Psoas muscle (tissue), 8 donors: ENCODE measurements around the gene SELENOV. TPM values are rescaled to one million over a fixed set of nuclear protein-coding genes. Genes with fewer than 3 reads are reported as not detected.

Experiments
- ATAC-seq, 4 donors: fragments of 200-7000 bp; cut with Tn5 transposase; one replicate each; pipeline ENCODE4 v1.9.1; 2020; ENCODE audit warnings: moderate library complexity in 3 of 4, mild to moderate bottlenecking in 2 of 4
- DNase-seq, 2 donors: peaks; one replicate each; pipeline ENCODE4 v3.0.0-alpha.2; 2020
- H3K27ac ChIP-seq: fragments of 200-600 bp; one replicate; pipeline ENCODE4 v1.8.0; 2022
- H3K27me3 ChIP-seq, 3 donors: fragments of 200-600 bp in 1 of 3; one replicate each; pipeline versions ENCODE4 v1.6.1 to v1.8.0; 2013 to 2022; ENCODE audit warnings: low read length in 2 of 3, mild to moderate bottlenecking in 2 of 3, moderate library complexity in 1 of 3; ENCODE audit not compliant: insufficient read depth in 3 of 3
- H3K36me3 ChIP-seq, 2 donors: fragments of 200-600 bp in 1 of 2; one replicate each; pipeline versions ENCODE4 v1.6.1 to v1.8.0; 2013 to 2022; ENCODE audit warnings: low read depth in 1 of 2, mild to moderate bottlenecking in 1 of 2, moderate library complexity in 1 of 2; ENCODE audit not compliant: insufficient read depth in 1 of 2
- H3K4me1 ChIP-seq: fragments of 200-600 bp; one replicate; pipeline ENCODE4 v1.8.0; 2022
- H3K4me3 ChIP-seq: fragments of 200-600 bp; one replicate; pipeline ENCODE4 v1.8.0; 2022; ENCODE audit warnings: mild to moderate bottlenecking
- H3K9me3 ChIP-seq: fragments of 200-600 bp; one replicate; pipeline ENCODE4 v1.8.0; 2022
- WGBS, 3 donors: extraction: QIAGEN DNeasy Blood & Tissue Kit; methylation state at CpG; one replicate each; pipeline versions ENCODE4 v1.1.6 to v1.1.7; 2013; 5-methylcytosine and 5-hydroxymethylcytosine counted together
- intact Hi-C, 2 donors: fragments of 100-400 bp; cut with DNase I; formaldehyde crosslinking; loops; one replicate each; pipeline versions ENCODE4 v1.11.0 to v1.14.2; 2022
- polyA plus RNA-seq, 3 donors: library from polyadenylated mRNA; stranded (reverse); fragments of 200-250 nt; gene quantifications; one replicate each; pipeline ENCODE4 v1.2.3, GENCODE V29; 2013
- total RNA-seq, 4 donors: library from RNA; stranded (reverse); fragmentation: NEBNext Ultra II Directional in 2 of 4; extraction: Animal tissue kit (Norgen Biotek cat#: 25700) in 2 of 4; gene quantifications; one replicate each; pipeline versions ENCODE4 v1.2.1 to v1.2.4, GENCODE V29; 2021 to 2023
- TF ChIP-seq, protein P1 (sequence below): fragments of 200-600 bp; IDR thresholded peaks from one replicate; pipeline ENCODE4 v1.8.0; 2022; ENCODE audit warnings: antibody characterized with exemption
- donor health status: healthy with polysubstance abuse.
- donor health status: DM: no; HTN: no; CAD: no; lungs with moderate emphysema.
- donor health status: Bipolar disorder and iron deficiency.
- donor health status: healthy.
- donor health status: DM: yes; HTN: yes; CAD: no.
- donor health status: DM: no; HTN: no; CAD: no.
- donor health status: DM: no; HTN: no; CAD: no.
- donor health status: DM: yes; HTN: yes; CAD: no.

The SELENOV gene
- total and polyA plus RNA-seq, 7 donors = not detected

DNA sequence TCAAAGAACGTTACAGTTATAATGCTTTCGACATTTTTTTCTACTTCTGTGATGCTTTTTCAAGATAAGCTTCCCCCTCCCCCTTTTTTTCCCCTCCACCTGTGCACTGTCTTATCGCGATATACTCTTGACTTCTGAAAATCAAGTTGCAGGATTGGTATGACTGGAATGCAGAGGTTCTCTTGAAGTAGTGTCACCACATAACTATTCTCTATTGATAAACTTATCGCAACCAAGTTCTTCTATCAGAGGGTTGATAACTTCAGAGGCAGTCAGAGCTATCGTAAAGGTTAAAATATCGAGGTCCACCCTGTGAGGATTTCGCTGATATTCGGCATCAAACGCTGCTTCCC lies 24.2 kb downstream of the SELENOV start:
- ATAC-seq (no peak), DNase-seq (no peak)
- Histone ChIP-seq H3K9me3 (no peaks in the 10 kb centered on the region), H3K36me3 (no peaks in the 10 kb centered on the region), H3K4me1 (peaks cover 21% of the 10 kb centered on the region), H3K27ac (peak overlapping the region; percentile 91), H3K27me3 (no peaks in the 10 kb centered on the region), H3K4me3 (peak overlapping the region; percentile 92)
- 5% methylated on average over 10 of the region's 10 CpGs for WGBS, 3 donors
- intact Hi-C loops = loop anchor here (10.0 kb wide), 2 partner anchors 94 to 194 kb away; partner anchors contain the start of genes SUPT5H (in 2 of the 2) and SAMD4B (in 1 of the 2)
- TF ChIP-seq, protein P1, sequence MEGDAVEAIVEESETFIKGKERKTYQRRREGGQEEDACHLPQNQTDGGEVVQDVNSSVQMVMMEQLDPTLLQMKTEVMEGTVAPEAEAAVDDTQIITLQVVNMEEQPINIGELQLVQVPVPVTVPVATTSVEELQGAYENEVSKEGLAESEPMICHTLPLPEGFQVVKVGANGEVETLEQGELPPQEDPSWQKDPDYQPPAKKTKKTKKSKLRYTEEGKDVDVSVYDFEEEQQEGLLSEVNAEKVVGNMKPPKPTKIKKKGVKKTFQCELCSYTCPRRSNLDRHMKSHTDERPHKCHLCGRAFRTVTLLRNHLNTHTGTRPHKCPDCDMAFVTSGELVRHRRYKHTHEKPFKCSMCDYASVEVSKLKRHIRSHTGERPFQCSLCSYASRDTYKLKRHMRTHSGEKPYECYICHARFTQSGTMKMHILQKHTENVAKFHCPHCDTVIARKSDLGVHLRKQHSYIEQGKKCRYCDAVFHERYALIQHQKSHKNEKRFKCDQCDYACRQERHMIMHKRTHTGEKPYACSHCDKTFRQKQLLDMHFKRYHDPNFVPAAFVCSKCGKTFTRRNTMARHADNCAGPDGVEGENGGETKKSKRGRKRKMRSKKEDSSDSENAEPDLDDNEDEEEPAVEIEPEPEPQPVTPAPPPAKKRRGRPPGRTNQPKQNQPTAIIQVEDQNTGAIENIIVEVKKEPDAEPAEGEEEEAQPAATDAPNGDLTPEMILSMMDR = no peak

DNA sequence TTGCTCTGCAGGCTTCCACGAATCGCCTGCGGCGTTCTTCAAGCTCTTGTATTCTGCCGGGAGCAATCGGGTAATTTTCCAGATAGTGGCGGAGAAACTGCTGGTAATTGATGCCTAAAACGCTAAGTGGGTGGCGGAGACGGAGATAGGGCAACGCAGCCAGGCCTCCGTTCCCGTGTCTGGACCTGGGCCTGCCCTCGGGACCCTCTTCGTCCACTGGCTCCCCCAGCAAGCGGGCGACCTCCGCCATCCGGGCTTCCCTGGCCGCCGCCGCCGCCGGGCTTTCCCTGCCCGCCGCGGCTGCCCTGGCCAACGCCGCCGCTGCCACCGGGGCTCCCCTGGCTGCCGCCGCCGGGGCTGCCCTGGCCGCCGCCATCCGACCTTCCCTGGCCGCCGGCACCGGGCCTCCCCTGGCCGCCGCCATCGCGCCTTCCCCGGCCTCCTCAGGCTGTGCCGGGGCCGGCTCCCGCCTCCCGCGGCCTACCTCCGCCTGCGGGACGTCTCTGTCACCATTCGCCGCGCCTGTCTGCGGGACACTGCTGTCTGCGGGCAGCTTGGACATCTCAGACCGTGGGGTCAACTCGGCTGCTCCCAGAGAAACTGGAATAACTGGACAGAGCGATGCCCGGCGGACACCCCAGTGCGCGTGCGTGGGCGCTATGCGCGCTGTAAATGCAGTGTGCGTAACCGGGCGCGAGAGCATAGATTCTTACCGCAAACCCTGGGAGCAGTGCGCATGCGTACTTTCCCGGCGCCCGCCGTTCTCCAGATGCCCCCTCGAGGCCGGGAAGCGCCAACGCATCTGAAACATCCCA lies 24.8 kb downstream of the SELENOV start, which contains the start of gene EID2:
Gene EID2 (minus strand): TSS at position 644 of the 815 bp plus-strand sequence. CDS start 82 bp downstream, at position 562.
- Histone ChIP-seq H3K4me1 (peaks cover 21% of the 10 kb centered on the region), H3K9me3 (no peaks in the 10 kb centered on the region), H3K27ac (peak within 1 kb of the TSS; percentile 91), H3K27me3 (no peaks in the 10 kb centered on the region), H3K36me3 (no peaks in the 10 kb centered on the region), H3K4me3 (peak within 1 kb of the TSS; percentile 92)
- TF ChIP-seq, protein P1 = peak; percentile 83
- peak; percentile 99 for ATAC-seq
- peak; percentile 95 to 98 for DNase-seq
- intact Hi-C loops = loop anchor here (10.0 kb wide), 2 partner anchors 95 to 195 kb away; partner anchors contain the start of genes SUPT5H (in 2 of the 2) and SAMD4B (in 1 of the 2)
- 0% methylated on average over 46 to 84 of the region's 84 CpGs for WGBS, 3 donors

DNA sequence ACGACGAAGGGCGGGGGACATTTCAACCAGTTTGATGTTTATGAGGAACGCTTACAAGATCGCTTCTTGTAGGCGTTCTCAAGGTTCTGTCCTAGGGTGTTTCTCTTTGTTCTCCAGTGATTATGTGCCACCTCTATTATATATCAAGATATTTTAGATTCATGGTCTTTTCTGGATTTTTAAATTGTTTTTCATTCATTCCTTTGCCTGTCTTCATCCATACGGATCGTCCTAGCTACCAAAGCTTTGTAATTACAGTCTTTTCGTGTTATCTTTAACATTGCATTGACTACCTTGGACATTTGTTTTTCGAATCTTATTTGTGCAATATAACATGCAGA lies 25.4 kb downstream of the SELENOV start:
- Histone ChIP-seq H3K27ac (no peak overlapping the region), H3K9me3 (no peaks in the 10 kb centered on the region), H3K36me3 (no peaks in the 10 kb centered on the region), H3K27me3 (no peaks in the 10 kb centered on the region), H3K4me3 (peak overlapping the region; percentile 92), H3K4me1 (peaks cover 21% of the 10 kb centered on the region)
- WGBS, 3 donors = 3 to 6% (median 3%) methylated on average over 10 of the region's 10 CpGs
- intact Hi-C loops = no loop called here
- no peak for ATAC-seq
- TF ChIP-seq, protein P1 = no peak
- no peak for DNase-seq

DNA sequence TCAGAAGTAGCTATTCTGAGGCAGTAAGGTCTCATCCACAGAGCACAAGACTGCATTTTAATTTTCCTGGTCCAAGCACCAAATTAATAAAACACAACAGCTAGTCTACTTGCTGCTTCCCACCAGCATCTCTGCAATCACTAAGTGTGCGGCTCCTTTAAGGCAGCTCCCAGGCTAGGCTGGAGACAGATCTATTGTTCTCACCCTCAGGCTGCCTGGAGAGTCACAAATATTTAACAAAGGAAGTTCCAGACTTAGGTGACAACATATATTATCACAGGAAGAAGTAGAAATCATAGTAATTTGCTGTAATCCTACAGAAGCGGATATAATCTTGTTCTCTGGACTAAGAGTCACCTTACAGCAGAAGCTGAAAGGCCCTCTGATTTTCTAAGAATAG lies 27.3 kb downstream of the SELENOV start:
- DNase-seq = no peak
- TF ChIP-seq, protein P1 = no peak
- Histone ChIP-seq H3K4me1 (peaks cover 21% of the 10 kb centered on the region), H3K36me3 (no peaks in the 10 kb centered on the region), H3K9me3 (no peaks in the 10 kb centered on the region), H3K27me3 (no peaks in the 10 kb centered on the region), H3K27ac (no peak overlapping the region), H3K4me3 (no peak overlapping the region)
- WGBS, 3 donors = 59 to 68% (median 68%) methylated on average over 2 of the region's 2 CpGs
- intact Hi-C loops = no loop called here
- ATAC-seq = no peak
